Uterus (tissue), 2 donors: Measurements from ENCODE around the gene ADAM23.

ENCODE experiments used
- POLR2A ChIP-seq, 2 donors: fragments of 450-650 bp; IDR thresholded peaks; one replicate each; pipeline ENCODE4 v1.6.1; 2016; ENCODE audit warnings: antibody characterized with exemption in 2 of 2, mild to moderate bottlenecking in 1 of 2, moderate library complexity in 1 of 2
- TF ChIP-seq, protein P1 (sequence below), 4 experiments: fragments of 200-600 bp in 2 of 4; fragments of 450-650 bp in 2 of 4; sonication (generic) in 2 of 4; IDR thresholded peaks; one replicate each; pipeline ENCODE4 v1.5.1; 2016 to 2019; ENCODE audit warnings: antibody characterized with exemption in 4 of 4, mild to moderate bottlenecking in 2 of 4, moderate library complexity in 1 of 4

DNA sequence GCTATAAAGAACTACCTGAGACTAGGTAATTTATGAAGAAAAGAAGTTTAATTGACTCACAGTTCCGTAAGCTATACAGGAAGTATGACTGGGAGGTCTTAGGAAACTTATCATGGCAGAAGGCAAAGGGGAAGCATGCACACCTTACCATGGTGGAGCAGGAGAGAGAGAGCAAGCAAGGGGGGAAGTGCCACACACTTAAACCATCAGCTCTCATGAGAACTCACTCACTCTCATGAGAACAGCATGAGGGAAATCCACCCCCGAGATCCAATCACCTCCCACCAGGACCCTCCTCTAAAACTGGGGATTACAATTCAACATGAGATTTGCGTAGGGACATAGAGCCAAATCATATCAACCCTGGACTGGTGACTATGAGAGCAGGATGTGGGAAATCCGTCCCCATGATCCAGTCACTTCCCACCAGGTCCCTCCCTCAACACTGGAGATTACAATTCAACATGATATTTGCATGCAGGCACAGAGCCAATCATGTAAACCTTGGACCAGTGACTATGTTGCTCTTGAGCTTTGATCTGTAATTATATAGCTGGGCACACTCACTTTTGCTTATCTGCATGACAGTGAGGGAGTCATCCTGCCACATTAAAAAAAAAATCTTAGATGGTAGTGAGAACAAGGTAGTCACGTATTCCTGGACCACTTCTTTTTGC, 12.9 kb downstream of the ADAM23 start:
- TF ChIP-seq, protein P1, sequence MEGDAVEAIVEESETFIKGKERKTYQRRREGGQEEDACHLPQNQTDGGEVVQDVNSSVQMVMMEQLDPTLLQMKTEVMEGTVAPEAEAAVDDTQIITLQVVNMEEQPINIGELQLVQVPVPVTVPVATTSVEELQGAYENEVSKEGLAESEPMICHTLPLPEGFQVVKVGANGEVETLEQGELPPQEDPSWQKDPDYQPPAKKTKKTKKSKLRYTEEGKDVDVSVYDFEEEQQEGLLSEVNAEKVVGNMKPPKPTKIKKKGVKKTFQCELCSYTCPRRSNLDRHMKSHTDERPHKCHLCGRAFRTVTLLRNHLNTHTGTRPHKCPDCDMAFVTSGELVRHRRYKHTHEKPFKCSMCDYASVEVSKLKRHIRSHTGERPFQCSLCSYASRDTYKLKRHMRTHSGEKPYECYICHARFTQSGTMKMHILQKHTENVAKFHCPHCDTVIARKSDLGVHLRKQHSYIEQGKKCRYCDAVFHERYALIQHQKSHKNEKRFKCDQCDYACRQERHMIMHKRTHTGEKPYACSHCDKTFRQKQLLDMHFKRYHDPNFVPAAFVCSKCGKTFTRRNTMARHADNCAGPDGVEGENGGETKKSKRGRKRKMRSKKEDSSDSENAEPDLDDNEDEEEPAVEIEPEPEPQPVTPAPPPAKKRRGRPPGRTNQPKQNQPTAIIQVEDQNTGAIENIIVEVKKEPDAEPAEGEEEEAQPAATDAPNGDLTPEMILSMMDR (IDR thresholded peaks at IDR 0.05): no peak
- TF ChIP-seq POLR2A (IDR thresholded peaks at IDR 0.05): no peak
